OCI-LY7 (cell line): ENCODE data around the gene IL17RD. TPM values are rescaled to one million over a fixed set of nuclear protein-coding genes. Genes with fewer than 3 reads are reported as not detected.

ENCODE experiments used
- BruUV-seq: library from RNA; stranded (reverse); fragments of 400-500 nt; replicated peaks from 2 replicates; lab custom pipeline; 2021; lab: Mats Ljungman, UMichigan
- CTCF ChIA-PET: fragments of 300-600 bp; sonication (Branson Sonifier 250); formaldehyde crosslinking; loops from one replicate; lab custom pipeline; 2022; ENCODE audit warnings: antibody characterized with exemption; ENCODE audit not compliant: unreplicated experiment; lab: Charles Lee
- POLR2A ChIA-PET: fragments of 300-600 bp; sonication (Branson Sonifier 250); formaldehyde crosslinking; loops from one replicate; lab custom pipeline; 2022; ENCODE audit warnings: antibody characterized with exemption; lab: Charles Lee
- DNase-seq: peaks from one replicate; pipeline ENCODE4 v3.0.0-alpha.2; 2015; ENCODE audit warnings: low spot score
- H2AFZ ChIP-seq: fragments of 200-600 bp; sonication (generic), shearing (Covaris generic); 2 replicates; pipeline ENCODE4 v1.6.1; 2014; ENCODE audit warnings: mild to moderate bottlenecking, antibody characterized with exemption, low read length, moderate library complexity
- H3K27ac ChIP-seq: fragments of 200-600 bp; sonication (generic); 2 replicates; pipeline ENCODE4 v1.5.1; 2014; ENCODE audit warnings: mixed run types, low read depth, mild to moderate bottlenecking, moderate library complexity, low read length, inconsistent platforms; ENCODE audit not compliant: poor library complexity, severe bottlenecking
- H3K36me3 ChIP-seq: fragments of 200-600 bp; sonication (generic); 2 replicates; pipeline ENCODE4 v1.6.1; 2014; ENCODE audit warnings: mild to moderate bottlenecking, antibody characterized with exemption, low read length, moderate library complexity, mixed read lengths; ENCODE audit not compliant: insufficient read depth
- H3K4me1 ChIP-seq: fragments of 200-600 bp; sonication (generic); 2 replicates; pipeline ENCODE4 v1.5.1; 2014; ENCODE audit warnings: mild to moderate bottlenecking, low read length; ENCODE audit not compliant: insufficient read depth, poor library complexity, severe bottlenecking
- H3K4me2 ChIP-seq: fragments of 200-600 bp; sonication (generic); 2 replicates; pipeline ENCODE4 v1.6.1; 2014; ENCODE audit warnings: mild to moderate bottlenecking, low read length
- H3K4me3 ChIP-seq: fragments of 200-600 bp; sonication (generic); 2 replicates; pipeline ENCODE4 v1.5.1; 2014; ENCODE audit warnings: mild to moderate bottlenecking, low read depth, low read length; ENCODE audit not compliant: poor library complexity, severe bottlenecking
- H3K79me2 ChIP-seq: fragments of 200-600 bp; sonication (generic); 2 replicates; pipeline ENCODE4 v1.6.1; 2016; ENCODE audit warnings: low read depth, mild to moderate bottlenecking, low read length, moderate library complexity, mixed read lengths; ENCODE audit not compliant: insufficient read depth
- H3K9me2 ChIP-seq: fragments of 200-600 bp; sonication (generic); 2 replicates; pipeline ENCODE4 v1.6.1; 2016; ENCODE audit warnings: mild to moderate bottlenecking, low read length, mixed read lengths; ENCODE audit not compliant: insufficient read depth
- H3K9me3 ChIP-seq: fragments of 200-600 bp; sonication (generic); 2 replicates; pipeline ENCODE4 v1.6.1; 2014; ENCODE audit warnings: mild to moderate bottlenecking, mixed run types, low read length, mixed read lengths
- H4K20me1 ChIP-seq: fragments of 200-600 bp; sonication (generic); 2 replicates; pipeline ENCODE4 v1.6.1; 2014; ENCODE audit warnings: mild to moderate bottlenecking, antibody characterized with exemption, low read length, moderate library complexity, mixed read lengths; ENCODE audit not compliant: insufficient read depth
- EZH2phosphoT487 ChIP-seq: fragments of 200-600 bp; sonication (generic); IDR thresholded peaks from 2 replicates; pipeline ENCODE4 v1.6.1; 2018; ENCODE audit warnings: low read depth, borderline replicate concordance, mild to moderate bottlenecking, mixed run types, antibody characterized with exemption, low read length, moderate library complexity, mixed read lengths
- intact Hi-C: fragments of 100-400 bp; cut with micrococcal nuclease; formaldehyde crosslinking; loops from one replicate; pipeline ENCODE4 v1.10.0; 2022; ENCODE audit not compliant: unreplicated experiment
- total RNA-seq, 2 experiments: library from RNA; depleted of rRNA in 1 of 2; stranded (reverse); fragments of >200 nt in 1 of 2; shearing (Covaris generic) in 1 of 2; gene quantifications; 2 replicates each; pipeline ENCODE4 v1.2.3, GENCODE V29; 2014 to 2022
- TF ChIP-seq, protein P1 (sequence below): fragments of 200-600 bp; sonication (generic); conservative IDR thresholded peaks from 2 replicates; pipeline ENCODE4 v1.5.1; 2014; ENCODE audit warnings: mild to moderate bottlenecking, antibody characterized with exemption, low read length, moderate library complexity, mixed read lengths

The IL17RD gene
- total RNA-seq, 2 experiments from 2014 or later, result 0.06 to 0.36 TPM

DNA sequence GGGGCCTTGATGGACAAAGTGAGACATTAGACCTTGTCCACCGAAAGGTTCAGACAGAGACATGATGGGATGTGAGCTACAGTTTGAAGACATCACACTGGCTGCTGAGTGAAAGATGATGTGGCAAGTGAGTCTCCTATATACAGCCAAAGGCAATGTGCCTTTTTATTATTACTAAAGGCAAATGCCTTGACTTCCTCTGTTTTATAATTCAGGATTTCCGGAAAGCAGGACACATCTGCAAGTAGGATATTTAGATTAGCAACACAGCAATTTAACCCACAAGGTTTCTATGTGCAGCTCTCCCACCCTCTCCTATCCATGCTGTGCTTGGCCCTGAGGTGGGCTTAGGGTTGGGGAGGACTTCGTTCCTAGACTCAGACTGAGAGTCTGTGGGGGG lies 84.0 kb downstream of the IL17RD start:
- intact Hi-C loops, result no loop called here
- Histone ChIP-seq H4K20me1 (no peaks in the 10 kb centered on the region), H3K4me1 (peaks cover 40% of the 10 kb centered on the region), H3K27ac (no peak overlapping the region), H3K79me2 (peaks cover 12% of the 10 kb centered on the region; the same call in 1 of the 2 replicates), H3K4me2 (peak overlapping the region; percentile 21), H2AFZ (no peak overlapping the region), H3K4me3 (no peak overlapping the region), H3K9me3 (no peaks in the 10 kb centered on the region), H3K36me3 (peaks cover 10% of the 10 kb centered on the region), H3K9me2 (no peaks in the 10 kb centered on the region)
- BruUV-seq, result no TSS peak
- no peak for TF ChIP-seq EZH2phosphoT487
- TF ChIP-seq, protein P1, sequence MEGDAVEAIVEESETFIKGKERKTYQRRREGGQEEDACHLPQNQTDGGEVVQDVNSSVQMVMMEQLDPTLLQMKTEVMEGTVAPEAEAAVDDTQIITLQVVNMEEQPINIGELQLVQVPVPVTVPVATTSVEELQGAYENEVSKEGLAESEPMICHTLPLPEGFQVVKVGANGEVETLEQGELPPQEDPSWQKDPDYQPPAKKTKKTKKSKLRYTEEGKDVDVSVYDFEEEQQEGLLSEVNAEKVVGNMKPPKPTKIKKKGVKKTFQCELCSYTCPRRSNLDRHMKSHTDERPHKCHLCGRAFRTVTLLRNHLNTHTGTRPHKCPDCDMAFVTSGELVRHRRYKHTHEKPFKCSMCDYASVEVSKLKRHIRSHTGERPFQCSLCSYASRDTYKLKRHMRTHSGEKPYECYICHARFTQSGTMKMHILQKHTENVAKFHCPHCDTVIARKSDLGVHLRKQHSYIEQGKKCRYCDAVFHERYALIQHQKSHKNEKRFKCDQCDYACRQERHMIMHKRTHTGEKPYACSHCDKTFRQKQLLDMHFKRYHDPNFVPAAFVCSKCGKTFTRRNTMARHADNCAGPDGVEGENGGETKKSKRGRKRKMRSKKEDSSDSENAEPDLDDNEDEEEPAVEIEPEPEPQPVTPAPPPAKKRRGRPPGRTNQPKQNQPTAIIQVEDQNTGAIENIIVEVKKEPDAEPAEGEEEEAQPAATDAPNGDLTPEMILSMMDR, result no peak
- DNase-seq, result no peak
- CTCF ChIA-PET, result no interaction called here
- POLR2A ChIA-PET, result interaction anchor here (0.7 to 1.4 kb wide), 3 partner anchors 12 to 64 kb away, joined by 3 to 11 read pairs (median 3); no protein-coding TSS in a partner anchor

DNA sequence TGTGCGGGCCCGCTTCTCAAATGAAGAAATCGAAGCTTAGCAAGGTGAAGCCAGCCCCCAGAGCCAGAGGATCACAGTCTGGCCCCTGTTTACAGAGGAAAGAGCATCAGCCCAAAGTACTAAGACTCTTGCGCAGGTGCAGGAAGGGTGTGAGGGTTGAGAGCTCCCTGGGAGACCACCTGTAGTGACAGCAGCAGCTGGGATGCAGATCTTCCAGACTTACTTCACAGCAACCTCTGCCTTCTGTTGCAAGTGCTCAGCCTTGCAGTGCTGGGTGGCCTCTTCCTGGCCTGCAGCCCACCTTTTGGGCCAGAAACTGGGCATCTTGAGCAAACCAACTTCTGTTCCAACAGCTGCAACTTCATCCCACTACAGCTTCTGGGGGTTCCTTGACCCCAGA lies 85.0 kb downstream of the IL17RD start:
- H3K4me2 ChIP-seq, result peak overlapping the region; percentile 95
- ChIA-PET CTCF (no interaction called here), POLR2A (interaction anchor here (1.4 to 1.5 kb wide), 2 partner anchors 12 to 63 kb away, joined by 4 to 11 read pairs; no protein-coding TSS in a partner anchor)
- no peaks in the 10 kb centered on the region for H3K9me3 ChIP-seq
- no TSS peak for BruUV-seq
- peaks cover 15% of the 10 kb centered on the region for H3K36me3 ChIP-seq
- H3K27ac ChIP-seq, result peak overlapping the region; percentile 6
- H4K20me1 ChIP-seq, result no peaks in the 10 kb centered on the region
- TF ChIP-seq, protein P1, result no peak
- TF ChIP-seq EZH2phosphoT487, result no peak
- peaks cover 12% of the 10 kb centered on the region; the same call in 1 of the 2 replicates for H3K79me2 ChIP-seq
- H3K4me1 ChIP-seq, result peaks cover 42% of the 10 kb centered on the region
- DNase-seq, result peak; percentile 66
- H3K9me2 ChIP-seq, result no peaks in the 10 kb centered on the region
- intact Hi-C loops, result no loop called here
- H2AFZ ChIP-seq, result peak overlapping the region; percentile 73; the same call in 1 of the 2 replicates
- peak overlapping the region; percentile 98 for H3K4me3 ChIP-seq

DNA sequence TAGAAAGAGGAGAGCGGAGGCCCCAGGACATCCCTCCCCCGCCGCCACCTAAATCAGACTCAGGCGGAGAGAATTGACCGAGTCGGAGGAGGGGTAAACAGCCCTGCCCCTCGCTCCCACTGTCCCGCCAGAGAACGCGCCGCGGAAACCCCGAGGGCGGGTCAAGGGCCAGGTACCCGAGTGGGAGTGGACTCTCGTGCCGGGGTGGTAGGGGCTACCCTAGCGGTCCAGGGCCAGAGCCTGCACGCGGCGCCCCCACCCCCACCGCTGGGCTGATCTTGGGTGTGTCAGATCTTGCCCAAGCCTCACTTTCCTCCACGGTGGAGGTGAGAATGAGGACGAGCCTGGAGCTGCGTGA lies 85.7 kb downstream of the IL17RD start:
- Histone ChIP-seq H3K4me1 (peaks cover 50% of the 10 kb centered on the region), H4K20me1 (no peaks in the 10 kb centered on the region), H3K9me2 (no peaks in the 10 kb centered on the region), H3K9me3 (no peaks in the 10 kb centered on the region), H3K4me3 (peak overlapping the region; percentile 98), H2AFZ (peak overlapping the region; percentile 73; the same call in 1 of the 2 replicates), H3K79me2 (peaks cover 12% of the 10 kb centered on the region; the same call in 1 of the 2 replicates), H3K27ac (peak overlapping the region; percentile 6), H3K36me3 (peaks cover 19% of the 10 kb centered on the region), H3K4me2 (peak overlapping the region; percentile 95)
- BruUV-seq, result no TSS peak
- TF ChIP-seq, protein P1, result no peak
- no peak for TF ChIP-seq EZH2phosphoT487
- POLR2A ChIA-PET, result interaction anchor here (0.9 to 1.5 kb wide), 2 partner anchors 11 to 84 kb away, joined by 3 to 4 read pairs; no protein-coding TSS in a partner anchor
- DNase-seq, result no peak
- CTCF ChIA-PET, result no interaction called here
- intact Hi-C loops, result loop anchor here (1.0 to 10.0 kb wide), 6 partner anchors 63 to 397 kb away; partner anchors contain the start of genes ARHGEF3 and TASOR
